Urothelium cell line (cell line): Measurements from ENCODE around the gene PCDHB6.
"Not testable (repeated sequence)": the region's sequence is repeated elsewhere in the genome, so short reads cannot be mapped to it uniquely, and the experiment has no call there.

Experiments used
- DNase-seq: peaks from one replicate; pipeline ENCODE4 v3.0.0; 2011; ENCODE audit warnings: low spot score, mixed read lengths
- FAIRE-seq: peaks from 2 replicates; lab custom pipeline; 2011; peaks lifted over from hg19 to GRCh38; lab: Jason Lieb, UNC

The PCDHB6 gene

GRCh38 chr5:141157901-141158300 is 8.0 kb downstream of the PCDHB6 start:
- DNase-seq, FAIRE-seq: not testable (repeated sequence)

- DNase-seq (peak; percentile 10), FAIRE-seq (no peak)
Observed at GRCh38 chr5:141172381-141173204, 22.7 kb downstream of the PCDHB6 start, which contains the start of gene PCDHB7. PCDHB7 (plus strand) TSS chr5:141172644; CDS start chr5:141172836, 192 bp downstream.

GRCh38 chr5:141174291-141175104 is 24.6 kb downstream of the PCDHB6 start:
- DNase-seq, FAIRE-seq: not testable (repeated sequence)

- no peak for DNase-seq
- no peak for FAIRE-seq
Observed at GRCh38 chr5:141175933-141176332, 26.1 kb downstream of the PCDHB6 start.

GRCh38 chr5:141177577-141178191 is 27.8 kb downstream of the PCDHB6 start, which contains the start of gene PCDHB8:
PCDHB8 (plus strand) TSS chr5:141177790; CDS start chr5:141178035, 245 bp downstream.
- not testable (repeated sequence) for FAIRE-seq
- peak; percentile 44 for DNase-seq

GRCh38 chr5:141179371-141179770 is 29.5 kb downstream of the PCDHB6 start:
- not testable (repeated sequence) for FAIRE-seq, DNase-seq

- not testable (repeated sequence) for FAIRE-seq
Observed at GRCh38 chr5:141179876-141180275, 30.0 kb downstream of the PCDHB6 start.

GRCh38 chr5:141180313-141180712 is 30.5 kb downstream of the PCDHB6 start:
- DNase-seq = no peak
- no peak for FAIRE-seq

More at GRCh38 chr5:141179876-141180275, 30.0 kb downstream of the PCDHB6 start:
- not testable (repeated sequence) for DNase-seq

- DNase-seq (no peak), FAIRE-seq (no peak)
Observed at GRCh38 chr5:141182248-141182647, 32.4 kb downstream of the PCDHB6 start, which contains the start of gene PCDHB16. PCDHB16 (plus strand) TSS chr5:141182387; CDS start chr5:141182560, 173 bp downstream.

- not testable (repeated sequence) for FAIRE-seq, DNase-seq
Observed at GRCh38 chr5:141184117-141184855, 34.4 kb downstream of the PCDHB6 start.

- DNase-seq = peak; percentile 29
- peak; percentile 5 for FAIRE-seq
Observed at GRCh38 chr5:141186897-141187512, 37.1 kb downstream of the PCDHB6 start, which contains the start of gene PCDHB9. PCDHB9 (plus strand) TSS chr5:141187161; CDS start chr5:141187319, 158 bp downstream.

- DNase-seq, FAIRE-seq: not testable (repeated sequence)
Observed at GRCh38 chr5:141188682-141189081, 38.8 kb downstream of the PCDHB6 start.

GRCh38 chr5:141189131-141189530 is 39.3 kb downstream of the PCDHB6 start:
- FAIRE-seq = not testable (repeated sequence)

GRCh38 chr5:141192110-141192725 is 42.4 kb downstream of the PCDHB6 start, which contains the start of gene PCDHB10:
PCDHB10 (plus strand) TSS chr5:141192353; CDS start chr5:141192553, 200 bp downstream.
- DNase-seq = peak; percentile 42
- no peak for FAIRE-seq

More at GRCh38 chr5:141189131-141189530, 39.3 kb downstream of the PCDHB6 start:
- not testable (repeated sequence) for DNase-seq

GRCh38 chr5:141194332-141194731 is 44.5 kb downstream of the PCDHB6 start:
- DNase-seq, FAIRE-seq: not testable (repeated sequence)

- no peak for DNase-seq
- no peak for FAIRE-seq
Observed at GRCh38 chr5:141196363-141196762, 46.5 kb downstream of the PCDHB6 start.

- FAIRE-seq = no peak
- DNase-seq = peak; percentile 43
Observed at GRCh38 chr5:141199359-141200235, 49.7 kb downstream of the PCDHB6 start, which contains the start of gene PCDHB11. PCDHB11 (plus strand) TSS chr5:141199627; CDS start chr5:141199775, 148 bp downstream.
